Fibroblast of the aortic adventitia (primary cell): ENCODE results near the gene TLE7. TPM values are rescaled to one million over a fixed set of nuclear protein-coding genes. Genes with fewer than 3 reads are reported as not detected.

Source experiments
- DNase-seq: peaks from one replicate; pipeline ENCODE4 v3.0.0-alpha.2; 2010; ENCODE audit warnings: low read depth
- H3K4me3 ChIP-seq: 2 replicates; pipeline ENCODE4 v1.5.1; 2011; ENCODE audit warnings: low read depth, mild to moderate bottlenecking, control low read depth, low read length, moderate library complexity
- total RNA-seq: library from RNA; depleted of rRNA; stranded (reverse); fragments of >200 nt; gene quantifications from 2 replicates; pipeline ENCODE4 v1.2.3, GENCODE V29; 2012; ENCODE audit warnings: low replicate concordance
- TF ChIP-seq, protein P1 (sequence below): IDR thresholded peaks from 2 replicates; pipeline ENCODE4 v1.5.1; 2011; ENCODE audit warnings: mild to moderate bottlenecking, low read length, control low read depth, inconsistent platforms; ENCODE audit not compliant: insufficient read depth

The TLE7 gene
- total RNA-seq, 1 donor = not detected

DNA sequence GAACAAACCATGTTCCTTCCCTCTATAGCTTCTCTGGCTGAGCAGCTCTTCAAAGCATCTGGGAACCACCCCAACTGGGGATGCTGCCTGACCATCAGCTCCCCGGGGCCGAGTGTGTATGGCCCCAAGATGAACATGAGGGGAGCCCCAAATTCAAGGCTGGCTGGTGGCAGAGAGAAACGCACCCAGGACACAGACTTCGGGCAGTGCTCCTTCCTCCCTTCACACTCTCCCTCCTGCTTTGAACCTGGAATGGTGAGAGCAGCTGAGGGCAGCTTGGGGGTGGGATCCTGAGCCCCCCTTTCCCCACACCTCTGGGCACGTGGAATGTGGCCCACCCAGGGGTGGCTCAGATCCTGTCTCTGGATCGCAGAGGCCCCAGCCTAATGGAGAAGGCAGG is 17.2 kb downstream of the TLE7 start:
- H3K4me3 ChIP-seq = no peak overlapping the region
- TF ChIP-seq, protein P1, sequence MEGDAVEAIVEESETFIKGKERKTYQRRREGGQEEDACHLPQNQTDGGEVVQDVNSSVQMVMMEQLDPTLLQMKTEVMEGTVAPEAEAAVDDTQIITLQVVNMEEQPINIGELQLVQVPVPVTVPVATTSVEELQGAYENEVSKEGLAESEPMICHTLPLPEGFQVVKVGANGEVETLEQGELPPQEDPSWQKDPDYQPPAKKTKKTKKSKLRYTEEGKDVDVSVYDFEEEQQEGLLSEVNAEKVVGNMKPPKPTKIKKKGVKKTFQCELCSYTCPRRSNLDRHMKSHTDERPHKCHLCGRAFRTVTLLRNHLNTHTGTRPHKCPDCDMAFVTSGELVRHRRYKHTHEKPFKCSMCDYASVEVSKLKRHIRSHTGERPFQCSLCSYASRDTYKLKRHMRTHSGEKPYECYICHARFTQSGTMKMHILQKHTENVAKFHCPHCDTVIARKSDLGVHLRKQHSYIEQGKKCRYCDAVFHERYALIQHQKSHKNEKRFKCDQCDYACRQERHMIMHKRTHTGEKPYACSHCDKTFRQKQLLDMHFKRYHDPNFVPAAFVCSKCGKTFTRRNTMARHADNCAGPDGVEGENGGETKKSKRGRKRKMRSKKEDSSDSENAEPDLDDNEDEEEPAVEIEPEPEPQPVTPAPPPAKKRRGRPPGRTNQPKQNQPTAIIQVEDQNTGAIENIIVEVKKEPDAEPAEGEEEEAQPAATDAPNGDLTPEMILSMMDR = no peak
- DNase-seq = no peak

DNA sequence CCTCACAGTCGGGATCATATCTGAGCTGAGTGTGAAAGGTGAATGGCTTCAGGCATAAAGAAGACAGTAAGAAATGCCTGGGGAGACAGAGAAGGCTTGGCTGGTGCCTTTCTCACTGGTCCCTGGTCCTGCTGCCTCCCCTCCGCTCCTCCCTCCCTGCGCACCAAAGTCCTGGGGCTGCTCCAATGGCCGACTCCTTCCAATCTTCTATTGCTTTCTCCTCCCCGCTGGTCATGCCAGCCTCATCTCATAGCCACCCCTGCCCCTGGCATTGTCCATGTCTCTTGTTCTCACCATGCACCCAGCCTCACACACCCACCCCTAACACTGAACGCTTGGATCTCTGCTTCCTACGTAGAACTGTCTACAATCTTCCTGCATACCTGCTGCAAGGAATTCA is 18.0 kb downstream of the TLE7 start:
- TF ChIP-seq, protein P1 = no peak
- DNase-seq = no peak
- no peak overlapping the region for H3K4me3 ChIP-seq

DNA sequence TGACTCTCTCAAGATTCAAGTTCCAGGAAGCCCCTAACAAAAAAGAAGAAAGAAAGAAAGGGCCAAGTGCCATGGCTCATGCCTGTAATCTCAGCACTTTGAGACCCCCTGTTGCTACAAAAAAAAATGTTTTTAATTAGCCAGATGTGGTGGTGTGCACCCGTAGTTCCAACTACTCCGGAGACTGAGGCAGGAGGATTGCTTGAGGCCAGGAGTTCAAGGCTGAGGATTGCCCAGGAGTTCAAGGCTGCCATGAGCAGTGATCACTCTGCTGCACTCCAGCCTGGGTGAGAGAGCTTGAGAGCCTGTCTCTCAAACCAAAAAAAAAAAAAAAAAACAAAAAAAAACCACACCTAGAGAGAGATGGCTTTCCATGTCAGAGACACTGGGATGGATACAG is 18.8 kb downstream of the TLE7 start:
- TF ChIP-seq, protein P1 = no peak
- no peak for DNase-seq

DNA sequence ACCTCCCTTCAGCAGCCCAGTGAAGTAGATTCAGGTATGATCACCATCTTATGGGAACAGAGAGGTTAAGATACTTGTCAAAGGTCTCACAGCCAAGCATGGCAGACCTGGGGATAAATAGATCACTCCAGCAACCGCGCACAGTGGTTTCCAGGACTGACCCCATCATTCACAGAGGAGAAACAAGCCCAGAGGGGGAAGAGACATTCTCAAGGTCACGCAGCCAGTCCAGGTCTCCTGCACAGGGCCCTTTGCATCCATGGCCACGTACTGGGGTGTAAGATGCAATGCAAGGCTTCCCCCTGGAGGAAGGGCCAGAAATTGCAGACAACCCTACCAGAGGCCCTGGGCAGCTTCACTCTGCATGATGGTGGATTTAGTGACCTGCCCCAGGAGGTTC is 19.9 kb downstream of the TLE7 start:
- TF ChIP-seq, protein P1 = peak; percentile 22
- DNase-seq = no peak

More for the DNA sequence above, 18.8 kb downstream of the TLE7 start:
- no peak overlapping the region for H3K4me3 ChIP-seq

DNA sequence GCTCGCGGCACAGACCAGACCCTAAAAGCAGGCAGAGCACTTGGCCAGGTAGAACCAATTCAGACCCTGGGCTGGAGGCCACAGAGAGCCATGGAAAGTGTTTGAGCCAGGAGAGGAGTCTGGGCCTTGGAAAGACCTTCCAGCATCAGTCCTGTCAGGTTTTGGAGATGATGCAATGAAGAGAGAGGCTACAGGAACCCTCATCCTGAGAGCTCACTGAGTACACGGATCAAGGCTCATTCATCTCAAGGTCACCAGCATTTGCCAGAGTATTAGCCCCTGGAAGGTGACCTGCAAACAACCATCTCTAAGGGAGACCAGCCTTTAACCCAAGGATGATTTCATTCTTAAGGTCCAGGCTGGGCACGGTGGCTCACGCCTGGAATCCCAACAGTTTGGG is 27.8 kb downstream of the TLE7 start:
- no peak overlapping the region for H3K4me3 ChIP-seq
- no peak for DNase-seq
- TF ChIP-seq, protein P1 = no peak

More for the DNA sequence above, 19.9 kb downstream of the TLE7 start:
- H3K4me3 ChIP-seq = no peak overlapping the region

DNA sequence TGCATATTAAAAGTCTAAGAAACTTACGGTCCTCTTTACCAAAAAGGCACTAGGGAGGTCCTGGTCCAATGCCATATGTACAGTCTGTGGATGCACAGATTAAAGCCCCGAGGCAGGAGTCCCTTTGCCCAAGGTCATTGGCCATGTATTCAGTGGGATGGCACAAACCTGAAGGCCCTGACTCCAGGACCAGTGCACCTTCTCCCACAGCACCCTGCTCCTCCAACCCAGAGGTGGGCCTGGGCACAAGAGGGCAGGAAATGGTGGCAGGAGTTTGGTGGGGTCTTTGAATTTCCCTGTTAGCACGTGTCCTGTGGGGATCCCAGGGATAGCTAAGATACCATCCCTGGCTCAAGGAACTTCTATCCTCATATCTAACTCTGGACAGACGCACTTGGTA is 28.5 kb downstream of the TLE7 start:
- DNase-seq = no peak
- TF ChIP-seq, protein P1 = no peak
- no peak overlapping the region for H3K4me3 ChIP-seq

DNA sequence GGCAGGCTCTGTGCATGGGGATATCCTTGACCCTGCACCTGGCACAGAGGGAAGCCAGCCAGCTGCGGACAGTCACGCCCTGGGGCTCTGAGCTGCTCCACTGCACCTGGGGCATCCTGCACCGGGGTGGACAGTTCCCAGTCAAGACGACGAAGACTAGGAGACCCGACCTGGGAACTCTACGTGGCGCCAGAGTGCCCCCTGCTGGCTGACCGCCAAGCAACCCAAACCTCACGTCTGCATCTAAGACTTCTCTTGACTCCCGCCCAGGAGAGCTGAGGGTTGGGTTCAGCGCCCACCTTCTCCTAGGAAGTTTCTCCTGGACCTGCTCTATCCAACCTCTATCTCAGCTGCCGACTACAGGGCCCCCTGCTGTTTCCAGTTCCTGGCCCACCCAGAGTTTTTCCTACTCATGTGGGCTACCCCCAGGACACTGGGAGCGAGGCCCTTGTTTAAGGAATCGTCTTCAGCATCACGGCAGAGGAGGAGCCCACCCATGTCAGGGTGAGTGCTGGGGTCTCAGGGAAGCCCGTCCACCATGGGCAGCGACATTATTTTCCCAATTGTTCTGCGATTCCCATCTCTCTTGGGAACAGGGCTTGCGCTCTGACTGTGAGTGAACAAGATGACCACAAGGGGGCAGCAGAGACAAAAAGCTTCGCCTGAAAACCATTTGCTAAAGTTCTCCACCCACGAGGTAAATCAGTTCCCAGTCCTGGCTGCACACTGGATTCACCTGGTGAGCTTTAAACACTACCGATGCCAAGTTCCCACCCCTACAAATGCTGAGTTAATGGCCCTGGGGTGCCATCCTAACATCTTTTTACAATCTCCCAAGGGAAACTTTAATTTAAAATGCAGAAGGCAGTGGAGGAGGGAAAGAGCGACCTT is 29.3 kb downstream of the TLE7 start:
- TF ChIP-seq, protein P1 = peak; percentile 80
- peak; percentile 78 for DNase-seq

More for the DNA sequence above, 29.3 kb downstream of the TLE7 start:
- no peak overlapping the region for H3K4me3 ChIP-seq
